WERI-Rb-1 (cell line): ENCODE results near the gene GABRQ.
"Not testable (repeated sequence)": the region's sequence is repeated elsewhere in the genome, so short reads cannot be mapped to it uniquely, and the experiment has no call there.

Experiments
- DNase-seq: peaks from one replicate; pipeline ENCODE4 v3.0.0-alpha.2; 2020
- H3K27ac ChIP-seq: fragments of 250-450 bp; sonication (Bioruptor Pico); 2 replicates; pipeline ENCODE4 v1.5.1; 2020; ENCODE audit warnings: mild to moderate bottlenecking, moderate library complexity
- H3K27me3 ChIP-seq: fragments of 250-450 bp; sonication (Bioruptor Pico); 2 replicates; pipeline ENCODE4 v1.5.1; 2021; ENCODE audit warnings: mild to moderate bottlenecking, low read depth, moderate library complexity; ENCODE audit not compliant: insufficient read depth, severe bottlenecking
- H3K36me3 ChIP-seq: fragments of 250-450 bp; sonication (Bioruptor Pico); 2 replicates; pipeline ENCODE4 v1.5.1; 2020; ENCODE audit warnings: mild to moderate bottlenecking, moderate library complexity
- H3K4me3 ChIP-seq: 2 replicates; pipeline ENCODE4 v1.5.1; 2011; ENCODE audit warnings: low read depth, mild to moderate bottlenecking, control low read depth, low read length
- H3K9me3 ChIP-seq: fragments of 250-450 bp; sonication (Bioruptor Pico); 2 replicates; pipeline ENCODE4 v1.5.1; 2021; ENCODE audit warnings: mild to moderate bottlenecking, moderate library complexity; ENCODE audit not compliant: severe bottlenecking
- TF ChIP-seq, protein P1 (sequence below): IDR thresholded peaks from 2 replicates; pipeline ENCODE4 v1.5.1; 2011; ENCODE audit warnings: low read depth, mild to moderate bottlenecking, control low read depth, inconsistent platforms, low read length

The GABRQ gene

DNA sequence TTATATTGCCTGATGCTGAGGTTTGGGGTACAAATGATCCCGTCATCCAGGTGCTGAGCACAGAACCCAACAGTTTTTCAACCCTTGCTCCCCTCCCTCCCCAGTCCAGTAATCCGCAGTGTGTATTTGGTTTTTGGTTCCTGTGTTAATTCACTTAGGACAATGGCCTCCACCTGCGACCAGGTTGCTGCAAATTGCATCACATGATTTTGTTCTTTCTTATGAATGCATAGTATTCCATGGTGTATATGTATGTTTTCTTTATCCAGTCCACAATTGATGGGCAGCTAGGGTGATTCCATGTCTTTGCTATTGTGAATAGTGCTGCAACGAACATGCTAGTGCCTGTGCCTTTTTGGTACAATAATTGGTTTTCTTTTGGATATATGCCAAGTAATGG, 25.4 kb downstream of the GABRQ start:
- Histone ChIP-seq H3K27me3 (no peaks in the 10 kb centered on the region), H3K9me3 (no peaks in the 10 kb centered on the region), H3K4me3 (no peak overlapping the region), H3K27ac (no peak overlapping the region), H3K36me3 (no peaks in the 10 kb centered on the region; the same call in 1 of the 2 replicates)
- TF ChIP-seq, protein P1, sequence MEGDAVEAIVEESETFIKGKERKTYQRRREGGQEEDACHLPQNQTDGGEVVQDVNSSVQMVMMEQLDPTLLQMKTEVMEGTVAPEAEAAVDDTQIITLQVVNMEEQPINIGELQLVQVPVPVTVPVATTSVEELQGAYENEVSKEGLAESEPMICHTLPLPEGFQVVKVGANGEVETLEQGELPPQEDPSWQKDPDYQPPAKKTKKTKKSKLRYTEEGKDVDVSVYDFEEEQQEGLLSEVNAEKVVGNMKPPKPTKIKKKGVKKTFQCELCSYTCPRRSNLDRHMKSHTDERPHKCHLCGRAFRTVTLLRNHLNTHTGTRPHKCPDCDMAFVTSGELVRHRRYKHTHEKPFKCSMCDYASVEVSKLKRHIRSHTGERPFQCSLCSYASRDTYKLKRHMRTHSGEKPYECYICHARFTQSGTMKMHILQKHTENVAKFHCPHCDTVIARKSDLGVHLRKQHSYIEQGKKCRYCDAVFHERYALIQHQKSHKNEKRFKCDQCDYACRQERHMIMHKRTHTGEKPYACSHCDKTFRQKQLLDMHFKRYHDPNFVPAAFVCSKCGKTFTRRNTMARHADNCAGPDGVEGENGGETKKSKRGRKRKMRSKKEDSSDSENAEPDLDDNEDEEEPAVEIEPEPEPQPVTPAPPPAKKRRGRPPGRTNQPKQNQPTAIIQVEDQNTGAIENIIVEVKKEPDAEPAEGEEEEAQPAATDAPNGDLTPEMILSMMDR, result no peak
- DNase-seq, result no peak

DNA sequence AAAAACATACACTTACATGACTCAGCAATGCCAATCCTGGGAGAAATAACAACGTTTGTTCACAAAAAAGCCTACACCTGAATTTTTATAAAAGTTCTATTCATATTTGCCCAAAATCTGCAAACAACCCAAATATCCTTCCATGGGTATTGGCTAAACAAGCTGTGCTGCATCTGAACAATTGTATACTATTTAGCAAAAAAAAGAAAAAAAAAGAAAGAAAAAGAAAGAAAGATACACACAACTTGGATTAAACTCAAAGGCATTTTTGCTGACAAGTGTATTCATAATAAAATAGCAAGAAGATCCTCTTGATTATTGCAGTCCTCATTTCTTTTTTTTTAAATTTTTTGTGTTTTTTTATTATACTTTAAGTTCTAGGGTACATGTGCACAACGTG, 36.4 kb downstream of the GABRQ start:
- Histone ChIP-seq H3K4me3 (no peak overlapping the region), H3K27me3 (peaks cover 3% of the 10 kb centered on the region), H3K27ac (no peak overlapping the region), H3K36me3 (no peaks in the 10 kb centered on the region), H3K9me3 (no peaks in the 10 kb centered on the region)
- DNase-seq, result no peak
- TF ChIP-seq, protein P1, result no peak

DNA sequence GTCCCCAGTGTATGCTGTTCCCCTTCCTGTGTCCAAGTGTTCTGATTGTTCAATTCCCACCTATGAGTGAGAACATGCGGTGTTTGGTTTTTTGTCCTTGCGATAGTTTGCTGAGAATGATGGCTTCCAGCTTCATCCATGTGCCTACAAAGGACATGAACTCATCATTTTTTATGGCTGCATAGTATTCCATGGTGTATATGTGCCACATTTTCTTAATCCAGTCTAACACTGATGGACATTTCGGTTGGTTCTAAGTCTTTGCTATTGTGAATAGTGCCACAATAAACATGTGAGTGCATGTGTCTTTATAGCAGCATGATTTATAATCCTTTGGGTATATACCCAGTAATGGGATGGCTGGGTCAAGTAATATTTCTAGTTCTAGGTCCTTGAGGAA, 37.0 kb downstream of the GABRQ start:
- not testable (repeated sequence) for H3K27me3 ChIP-seq, H3K36me3 ChIP-seq, H3K9me3 ChIP-seq, H3K27ac ChIP-seq, H3K4me3 ChIP-seq, DNase-seq

DNA sequence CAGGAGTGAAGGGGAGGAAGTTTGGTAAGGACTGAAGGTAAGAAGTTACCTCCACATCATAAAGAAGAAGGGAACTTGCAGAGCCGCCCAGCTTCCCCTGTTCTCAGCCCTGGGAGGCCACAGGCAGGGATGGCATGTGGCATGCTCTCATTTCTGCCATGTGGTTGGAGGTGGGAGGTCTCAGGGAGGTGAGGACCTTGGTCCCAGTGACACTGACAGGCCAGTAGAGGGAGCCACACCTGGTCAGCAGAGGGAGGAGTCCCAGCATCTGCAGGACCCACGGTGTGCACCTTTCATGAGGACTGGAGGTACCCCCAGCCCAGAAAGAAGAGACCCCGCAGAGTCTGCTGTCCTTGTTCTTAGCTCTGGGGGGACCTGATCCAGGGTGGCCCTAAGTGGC, 43.3 kb downstream of the GABRQ start:
- H3K9me3 ChIP-seq, H3K36me3 ChIP-seq, DNase-seq, H3K27me3 ChIP-seq, H3K27ac ChIP-seq, H3K4me3 ChIP-seq: not testable (repeated sequence)

DNA sequence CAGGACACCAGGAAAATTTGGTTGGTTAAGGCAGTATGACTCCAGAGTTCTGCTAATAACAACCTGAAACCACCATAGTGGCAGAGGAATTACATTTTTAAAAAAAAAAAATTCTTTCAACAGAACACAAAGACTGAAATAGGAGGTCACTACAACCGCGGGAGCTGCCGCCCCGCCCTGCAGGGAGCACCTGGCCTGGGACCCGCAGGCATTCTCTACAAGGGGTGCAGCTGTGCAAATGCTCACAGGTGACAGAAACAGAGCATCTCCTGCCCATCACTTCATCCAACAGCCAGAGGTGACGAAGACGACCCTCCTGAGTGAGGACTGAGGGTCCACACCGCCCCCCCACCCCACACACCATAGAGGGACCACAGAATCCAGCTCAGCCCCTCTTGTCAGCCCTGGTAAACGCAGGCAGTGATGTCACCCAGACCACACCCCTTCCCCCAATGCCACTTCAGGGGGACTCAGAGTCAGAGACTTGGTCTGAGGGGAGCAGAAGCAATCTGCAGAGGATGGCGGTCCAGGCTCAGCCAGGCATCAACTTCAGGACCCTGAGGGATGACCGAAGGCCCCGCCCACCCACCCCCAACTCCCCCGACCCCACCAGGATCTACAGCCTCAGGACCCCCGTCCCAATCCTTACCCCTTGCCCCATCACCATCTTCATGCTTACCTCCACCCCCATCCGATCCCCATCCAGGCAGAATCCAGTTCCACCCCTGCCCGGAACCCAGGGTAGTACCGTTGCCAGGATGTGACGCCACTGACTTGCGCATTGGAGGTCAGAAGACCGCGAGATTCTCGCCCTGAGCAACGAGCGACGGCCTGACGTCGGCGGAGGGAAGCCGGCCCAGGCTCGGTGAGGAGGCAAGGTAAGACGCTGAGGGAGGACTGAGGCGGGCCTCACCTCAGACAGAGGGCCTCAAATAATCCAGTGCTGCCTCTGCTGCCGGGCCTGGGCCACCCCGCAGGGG, 60.5 kb downstream of the GABRQ start, which contains the start of gene MAGEA3:
Gene MAGEA3 (plus strand): TSS at position 843 of the 980 bp plus-strand sequence. CDS start 2,039 bp downstream, outside the sequence.
- not testable (repeated sequence) for H3K27ac ChIP-seq, H3K27me3 ChIP-seq, H3K36me3 ChIP-seq, DNase-seq, H3K9me3 ChIP-seq, H3K4me3 ChIP-seq

DNA sequence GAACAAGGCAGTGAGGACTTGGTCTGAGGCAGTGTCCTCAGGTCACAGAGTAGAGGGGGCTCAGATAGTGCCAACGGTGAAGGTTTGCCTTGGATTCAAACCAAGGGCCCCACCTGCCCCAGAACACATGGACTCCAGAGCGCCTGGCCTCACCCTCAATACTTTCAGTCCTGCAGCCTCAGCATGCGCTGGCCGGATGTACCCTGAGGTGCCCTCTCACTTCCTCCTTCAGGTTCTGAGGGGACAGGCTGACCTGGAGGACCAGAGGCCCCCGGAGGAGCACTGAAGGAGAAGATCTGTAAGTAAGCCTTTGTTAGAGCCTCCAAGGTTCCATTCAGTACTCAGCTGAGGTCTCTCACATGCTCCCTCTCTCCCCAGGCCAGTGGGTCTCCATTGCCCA, 62.7 kb downstream of the GABRQ start:
- DNase-seq, H3K36me3 ChIP-seq, H3K9me3 ChIP-seq, H3K27ac ChIP-seq, H3K27me3 ChIP-seq, H3K4me3 ChIP-seq: not testable (repeated sequence)

DNA sequence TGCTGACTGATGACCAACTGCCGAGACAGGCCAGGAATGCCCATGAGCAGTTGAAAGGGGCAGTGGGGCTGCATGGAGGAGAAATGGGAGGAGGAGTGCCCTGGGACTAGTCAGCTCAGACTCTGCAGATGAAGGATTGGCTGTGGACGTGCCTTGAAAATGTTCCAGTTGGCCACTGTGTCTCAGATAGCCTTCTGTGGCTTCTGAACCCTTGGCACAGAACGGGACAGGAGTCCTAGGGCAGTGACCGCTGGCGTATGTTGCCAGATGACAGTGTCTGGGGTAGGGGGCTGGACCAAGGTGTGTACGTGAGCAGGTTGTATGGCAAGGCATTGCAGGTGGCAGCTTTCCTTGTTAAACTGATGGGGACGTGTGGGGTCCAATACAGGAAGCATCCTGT, 68.8 kb downstream of the GABRQ start:
- H3K36me3 ChIP-seq, H3K27me3 ChIP-seq, H3K4me3 ChIP-seq, H3K27ac ChIP-seq, H3K9me3 ChIP-seq, DNase-seq: not testable (repeated sequence)
